HepG2 (cell line): ENCODE results near the gene SPATS2. TPM values are rescaled to one million over a fixed set of nuclear protein-coding genes. Genes with fewer than 3 reads are reported as not detected.

Experiments used
- ELF4 ChIP-seq: sonication (generic); formaldehyde crosslinking; IDR thresholded peaks from 2 replicates; pipeline ENCODE4 v1.5.0; 2020; ENCODE audit warnings: missing genetic modification reagents, mild to moderate bottlenecking, moderate library complexity, borderline replicate concordance
- FOXP4 ChIP-seq: sonication (generic); formaldehyde crosslinking; IDR thresholded peaks from 2 replicates; pipeline ENCODE4 v1.4.0; 2020; ENCODE audit warnings: missing genetic modification reagents
- GATAD2A ChIP-seq: IDR thresholded peaks from 2 replicates; pipeline ENCODE4 v1.6.1; 2016
- MYPOP ChIP-seq: sonication (generic); formaldehyde crosslinking; IDR thresholded peaks from 2 replicates; pipeline ENCODE4 v1.8.1; 2023; ENCODE audit warnings: mild to moderate bottlenecking, moderate library complexity, missing genetic modification reagents
- PRDM15 ChIP-seq: sonication (generic); formaldehyde crosslinking; IDR thresholded peaks from 2 replicates; pipeline ENCODE4 v1.4.0; 2020; ENCODE audit warnings: missing genetic modification reagents
- TBX2 ChIP-seq: sonication (generic); formaldehyde crosslinking; IDR thresholded peaks from 2 replicates; pipeline ENCODE4 v1.5.0; 2020; ENCODE audit warnings: missing genetic modification reagents, mild to moderate bottlenecking, borderline replicate concordance
- XBP1 ChIP-seq: sonication (generic); formaldehyde crosslinking; IDR thresholded peaks from 2 replicates; pipeline ENCODE4 v1.5.0; 2020; ENCODE audit warnings: missing genetic modification reagents
- ZNF605 ChIP-seq: sonication (generic); formaldehyde crosslinking; IDR thresholded peaks from 2 replicates; pipeline ENCODE4 v1.8.0; 2022; ENCODE audit warnings: mild to moderate bottlenecking, missing genetic modification reagents
- ZNF670 ChIP-seq: sonication (generic); formaldehyde crosslinking; IDR thresholded peaks from 2 replicates; pipeline ENCODE4 v1.8.0; 2022; ENCODE audit warnings: mild to moderate bottlenecking, missing genetic modification reagents, borderline replicate concordance
- ZNF747 ChIP-seq: sonication (generic); formaldehyde crosslinking; IDR thresholded peaks from 2 replicates; pipeline ENCODE4 v1.8.1; 2023; ENCODE audit warnings: missing genetic modification reagents, mild to moderate bottlenecking, borderline replicate concordance
- ZSCAN31 ChIP-seq: sonication (generic); formaldehyde crosslinking; IDR thresholded peaks from 2 replicates; pipeline ENCODE4 v1.5.0; 2020; ENCODE audit warnings: low read depth, mild to moderate bottlenecking, missing genetic modification reagents
- polyA plus RNA-seq, 8 experiments: library from polyadenylated mRNA; depleted of rRNA in 3 of 8; stranded (reverse) in 7 of 8; unstranded in 1 of 8; fragments of >200 nt; fragmentation: Illumina TruSeq in 4 of 8; extraction: Trizol in 4 of 8; gene quantifications; 2 replicates each; pipeline versions ENCODE4 v1.2.1 to v1.2.3, GENCODE V29; 2011 to 2016; ENCODE audit warnings: low read depth in 4 of 8, missing spikeins in 1 of 8, mixed read lengths in 1 of 8; ENCODE audit not compliant: insufficient read depth in 1 of 8
- total RNA-seq, 5 experiments: library from RNA; depleted of rRNA; stranded (reverse); fragments of >200 nt; fragmentation: Illumina TruSeq; extraction: Trizol; gene quantifications; 2 replicates each; pipeline ENCODE4 v1.2.3, GENCODE V29; 2016; ENCODE audit warnings: low read depth in 1 of 5
- TF ChIP-seq, protein P1 (sequence below): sonication (generic); formaldehyde crosslinking; IDR thresholded peaks from 2 replicates; pipeline ENCODE4 v1.5.0; 2020; ENCODE audit warnings: missing genetic modification reagents
- TF ChIP-seq, protein P2 (sequence below): sonication (generic); formaldehyde crosslinking; IDR thresholded peaks from 2 replicates; pipeline ENCODE4 v1.4.0; 2020; ENCODE audit warnings: missing genetic modification reagents, mild to moderate bottlenecking, borderline replicate concordance
- TF ChIP-seq, protein P3 (sequence below): sonication (generic); formaldehyde crosslinking; IDR thresholded peaks from 2 replicates; pipeline ENCODE4 v1.4.0; 2020; ENCODE audit warnings: missing genetic modification reagents
- TF ChIP-seq, protein P4 (sequence below): IDR thresholded peaks from 2 replicates; pipeline ENCODE4 v1.6.1; 2016; ENCODE audit warnings: control low read depth

The SPATS2 gene
- total and polyA plus RNA-seq, 2 of the 13 experiments (the other 11 are each of a cell fraction or from before 2014, with no cell fraction given): 19.3 to 28.1 TPM

GRCh38 chr12:49366096-49366651 is 1.1 kb upstream of the SPATS2 start (continued):
- TF ChIP-seq ZNF605 (CRISPR knock-in tag) (peak; percentile 83; the same call in 1 of the 2 replicates), GATAD2A (CRISPR knock-in tag) (no peak), ZNF670 (CRISPR knock-in tag) (no peak), ZSCAN31 (CRISPR knock-in tag) (peak; percentile 76; the same call in 1 of the 2 replicates), PRDM15 (CRISPR knock-in tag) (no peak), ZNF747 (no peak), MYPOP (CRISPR knock-in tag) (no peak), ELF4 (CRISPR knock-in tag) (no peak), FOXP4 (CRISPR knock-in tag) (no peak), TBX2 (CRISPR knock-in tag) (no peak), XBP1 (no peak)
- TF ChIP-seq, protein P1, sequence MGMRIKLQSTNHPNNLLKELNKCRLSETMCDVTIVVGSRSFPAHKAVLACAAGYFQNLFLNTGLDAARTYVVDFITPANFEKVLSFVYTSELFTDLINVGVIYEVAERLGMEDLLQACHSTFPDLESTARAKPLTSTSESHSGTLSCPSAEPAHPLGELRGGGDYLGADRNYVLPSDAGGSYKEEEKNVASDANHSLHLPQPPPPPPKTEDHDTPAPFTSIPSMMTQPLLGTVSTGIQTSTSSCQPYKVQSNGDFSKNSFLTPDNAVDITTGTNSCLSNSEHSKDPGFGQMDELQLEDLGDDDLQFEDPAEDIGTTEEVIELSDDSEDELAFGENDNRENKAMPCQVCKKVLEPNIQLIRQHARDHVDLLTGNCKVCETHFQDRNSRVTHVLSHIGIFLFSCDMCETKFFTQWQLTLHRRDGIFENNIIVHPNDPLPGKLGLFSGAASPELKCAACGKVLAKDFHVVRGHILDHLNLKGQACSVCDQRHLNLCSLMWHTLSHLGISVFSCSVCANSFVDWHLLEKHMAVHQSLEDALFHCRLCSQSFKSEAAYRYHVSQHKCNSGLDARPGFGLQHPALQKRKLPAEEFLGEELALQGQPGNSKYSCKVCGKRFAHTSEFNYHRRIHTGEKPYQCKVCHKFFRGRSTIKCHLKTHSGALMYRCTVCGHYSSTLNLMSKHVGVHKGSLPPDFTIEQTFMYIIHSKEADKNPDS (CRISPR knock-in tag): no peak
- TF ChIP-seq, protein P2, sequence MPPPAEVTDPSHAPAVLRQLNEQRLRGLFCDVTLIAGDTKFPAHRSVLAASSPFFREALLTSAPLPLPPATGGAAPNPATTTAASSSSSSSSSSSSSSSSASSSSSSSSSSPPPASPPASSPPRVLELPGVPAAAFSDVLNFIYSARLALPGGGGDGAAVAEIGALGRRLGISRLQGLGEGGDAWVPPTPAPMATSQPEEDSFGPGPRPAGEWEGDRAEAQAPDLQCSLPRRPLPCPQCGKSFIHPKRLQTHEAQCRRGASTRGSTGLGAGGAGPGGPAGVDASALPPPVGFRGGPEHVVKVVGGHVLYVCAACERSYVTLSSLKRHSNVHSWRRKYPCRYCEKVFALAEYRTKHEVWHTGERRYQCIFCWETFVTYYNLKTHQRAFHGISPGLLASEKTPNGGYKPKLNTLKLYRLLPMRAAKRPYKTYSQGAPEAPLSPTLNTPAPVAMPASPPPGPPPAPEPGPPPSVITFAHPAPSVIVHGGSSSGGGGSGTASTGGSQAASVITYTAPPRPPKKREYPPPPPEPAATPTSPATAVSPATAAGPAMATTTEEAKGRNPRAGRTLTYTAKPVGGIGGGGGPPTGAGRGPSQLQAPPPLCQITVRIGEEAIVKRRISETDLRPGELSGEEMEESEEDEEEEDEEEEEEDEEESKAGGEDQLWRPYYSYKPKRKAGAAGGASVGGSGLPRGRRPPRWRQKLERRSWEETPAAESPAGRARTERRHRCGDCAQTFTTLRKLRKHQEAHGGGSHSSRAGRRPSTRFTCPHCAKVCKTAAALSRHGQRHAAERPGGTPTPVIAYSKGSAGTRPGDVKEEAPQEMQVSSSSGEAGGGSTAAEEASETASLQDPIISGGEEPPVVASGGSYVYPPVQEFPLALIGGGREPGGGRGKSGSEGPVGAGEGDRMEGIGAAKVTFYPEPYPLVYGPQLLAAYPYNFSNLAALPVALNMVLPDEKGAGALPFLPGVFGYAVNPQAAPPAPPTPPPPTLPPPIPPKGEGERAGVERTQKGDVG (CRISPR knock-in tag): peak; percentile 58; the same call in 1 of the 2 replicates
- TF ChIP-seq, protein P3, sequence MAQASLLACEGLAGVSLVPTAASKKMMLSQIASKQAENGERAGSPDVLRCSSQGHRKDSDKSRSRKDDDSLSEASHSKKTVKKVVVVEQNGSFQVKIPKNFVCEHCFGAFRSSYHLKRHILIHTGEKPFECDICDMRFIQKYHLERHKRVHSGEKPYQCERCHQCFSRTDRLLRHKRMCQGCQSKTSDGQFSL (CRISPR knock-in tag): no peak
- TF ChIP-seq, protein P4, sequence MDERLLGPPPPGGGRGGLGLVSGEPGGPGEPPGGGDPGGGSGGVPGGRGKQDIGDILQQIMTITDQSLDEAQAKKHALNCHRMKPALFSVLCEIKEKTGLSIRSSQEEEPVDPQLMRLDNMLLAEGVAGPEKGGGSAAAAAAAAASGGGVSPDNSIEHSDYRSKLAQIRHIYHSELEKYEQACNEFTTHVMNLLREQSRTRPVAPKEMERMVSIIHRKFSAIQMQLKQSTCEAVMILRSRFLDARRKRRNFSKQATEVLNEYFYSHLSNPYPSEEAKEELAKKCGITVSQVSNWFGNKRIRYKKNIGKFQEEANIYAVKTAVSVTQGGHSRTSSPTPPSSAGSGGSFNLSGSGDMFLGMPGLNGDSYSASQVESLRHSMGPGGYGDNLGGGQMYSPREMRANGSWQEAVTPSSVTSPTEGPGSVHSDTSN (CRISPR knock-in tag): no peak
